NCI-H748 treated with DMSO at 0.1 percent for 48 hours (cell line): ENCODE data around the gene LRMDA.

Source experiments
- DNase-seq: peaks from one replicate; lab custom pipeline; 2025; lab: John Stamatoyannopoulos, UW

Gene LRMDA

GRCh38 chr10:75875740-75876139 lies 444.3 kb downstream of the LRMDA start:
- DNase-seq, result no peak

- no peak for DNase-seq
Observed at GRCh38 chr10:75876710-75877109, 445.3 kb downstream of the LRMDA start.

DNA sequence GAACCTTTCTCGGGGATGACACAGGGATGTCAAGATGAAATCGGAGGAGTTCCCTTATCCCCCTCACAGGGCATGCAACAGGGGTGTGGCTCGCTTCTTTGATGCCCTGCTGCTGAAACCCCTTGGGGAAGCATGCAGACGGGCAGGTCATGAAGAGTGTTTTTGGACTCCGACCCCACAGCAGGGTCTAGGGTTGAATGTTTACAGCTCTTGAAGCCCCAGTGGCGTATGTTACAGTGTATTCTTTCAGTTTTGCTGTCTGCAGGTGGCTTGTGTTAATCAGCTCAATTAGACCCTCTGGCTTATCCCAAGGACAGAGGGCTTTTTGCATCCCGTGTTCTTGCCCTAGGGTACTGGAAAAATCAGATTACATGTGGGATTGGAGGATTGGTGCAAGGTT lies 446.5 kb downstream of the LRMDA start:
- DNase-seq, result no peak

GRCh38 chr10:75878586-75878985 lies 447.2 kb downstream of the LRMDA start:
- DNase-seq, result no peak

DNA sequence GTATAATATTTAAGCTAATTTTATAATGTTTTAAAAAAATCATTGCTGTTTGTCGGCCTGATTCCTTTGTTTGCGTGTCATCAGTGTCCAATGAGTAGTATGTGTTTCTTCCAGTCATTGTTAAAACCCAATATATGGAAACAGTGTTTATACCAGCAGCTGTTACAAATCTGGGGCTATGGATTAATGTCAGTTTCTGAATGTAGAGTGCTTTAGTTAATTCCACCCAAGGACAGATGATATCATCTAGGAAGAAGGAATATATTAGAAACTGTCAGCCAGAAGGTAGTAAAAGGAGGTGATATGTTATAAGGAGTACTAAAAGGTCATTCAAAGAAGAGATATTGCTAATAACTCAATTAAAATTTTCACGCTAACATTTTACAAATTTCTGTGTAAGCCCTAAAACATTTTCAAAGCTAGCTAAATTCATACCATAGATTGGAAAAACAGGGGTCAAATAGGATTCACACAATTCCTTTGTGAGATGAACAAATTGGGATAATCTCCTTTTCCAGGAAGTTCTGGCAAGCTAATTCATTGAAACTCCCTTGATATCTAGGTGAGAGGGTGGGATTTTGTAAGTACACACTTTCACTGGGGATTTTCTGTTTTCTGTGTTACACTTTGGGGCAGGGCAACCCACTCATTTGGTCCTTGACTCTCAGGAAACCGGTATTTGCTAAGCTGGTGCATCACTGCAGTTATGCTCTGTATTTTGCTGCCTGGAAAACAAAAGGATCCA lies 448.8 kb downstream of the LRMDA start:
- no peak for DNase-seq

- DNase-seq, result no peak
Observed at GRCh38 chr10:75883081-75884072, 452.0 kb downstream of the LRMDA start.

DNA sequence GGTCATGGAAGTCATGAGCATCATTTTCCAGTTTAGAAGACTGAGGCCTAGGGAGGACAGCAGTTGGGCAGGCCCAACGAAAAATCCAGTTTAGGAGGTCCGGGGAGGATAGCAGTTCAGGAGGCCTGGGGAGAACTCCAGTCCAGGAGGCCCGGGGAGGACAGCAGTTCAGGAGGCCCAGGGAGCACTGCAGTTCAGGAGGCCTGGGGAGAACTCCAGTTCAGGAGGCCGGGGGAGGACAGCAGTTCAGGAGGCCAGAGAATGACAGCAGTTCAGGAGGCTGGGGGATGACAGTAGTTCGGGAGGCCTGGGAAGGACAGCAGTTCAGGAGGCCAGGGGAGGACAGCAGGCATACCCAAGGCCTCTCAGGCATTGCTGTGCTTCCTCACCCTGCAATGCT lies 453.4 kb downstream of the LRMDA start:
- no peak for DNase-seq

DNA sequence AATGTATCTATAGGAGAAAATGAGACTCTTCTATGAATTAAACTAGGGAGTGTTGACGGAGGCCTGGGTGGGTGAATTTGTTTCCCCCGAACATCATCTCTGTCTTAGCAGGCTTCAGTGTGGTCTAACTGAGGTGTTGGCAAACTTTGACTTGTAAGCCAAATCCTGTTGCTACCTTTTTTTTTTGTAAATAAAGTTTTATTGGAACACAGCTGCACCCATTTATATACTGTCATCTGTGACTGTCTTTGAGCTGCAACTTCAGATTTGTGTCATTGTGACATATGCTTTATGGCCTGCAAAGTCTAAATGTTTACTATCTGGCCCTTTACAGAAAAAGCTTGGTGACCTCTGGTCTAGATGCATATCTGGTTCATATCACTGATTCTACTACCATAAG lies 455.9 kb downstream of the LRMDA start:
- no peak for DNase-seq

DNA sequence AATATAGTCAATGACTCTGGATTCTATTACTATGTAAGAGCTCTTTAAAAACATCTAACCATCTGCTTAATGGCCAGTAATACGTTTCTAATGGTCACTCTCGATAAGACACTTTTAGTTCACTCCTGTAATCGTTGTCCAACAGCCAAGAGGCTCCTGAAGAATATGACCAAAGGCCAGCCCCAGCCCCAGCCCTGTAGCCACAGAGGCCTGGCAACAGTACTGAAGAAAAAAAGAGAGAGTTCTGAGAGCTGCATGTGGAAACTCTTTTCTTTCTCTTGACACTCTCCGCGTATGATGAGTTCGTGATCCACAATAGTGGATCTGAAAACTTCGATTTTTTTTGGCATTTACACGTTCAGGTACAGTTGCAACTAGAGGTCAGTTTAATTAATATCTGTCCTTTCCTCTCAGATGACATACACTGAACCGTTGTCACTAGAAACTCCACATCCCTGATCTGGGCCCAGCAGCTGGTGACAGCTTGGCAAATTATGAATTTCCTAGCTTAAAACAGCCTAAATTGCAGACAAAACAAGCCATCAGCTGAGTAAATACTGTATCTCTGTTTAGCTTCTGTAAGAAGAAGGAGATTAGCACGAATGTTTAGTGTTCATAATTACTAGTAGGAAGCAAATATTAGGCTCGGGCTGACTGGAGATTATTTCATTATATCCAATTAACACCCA lies 456.7 kb downstream of the LRMDA start:
- peak; percentile 53 for DNase-seq

- DNase-seq, result no peak
Observed at GRCh38 chr10:75889051-75889450, 457.6 kb downstream of the LRMDA start.

DNA sequence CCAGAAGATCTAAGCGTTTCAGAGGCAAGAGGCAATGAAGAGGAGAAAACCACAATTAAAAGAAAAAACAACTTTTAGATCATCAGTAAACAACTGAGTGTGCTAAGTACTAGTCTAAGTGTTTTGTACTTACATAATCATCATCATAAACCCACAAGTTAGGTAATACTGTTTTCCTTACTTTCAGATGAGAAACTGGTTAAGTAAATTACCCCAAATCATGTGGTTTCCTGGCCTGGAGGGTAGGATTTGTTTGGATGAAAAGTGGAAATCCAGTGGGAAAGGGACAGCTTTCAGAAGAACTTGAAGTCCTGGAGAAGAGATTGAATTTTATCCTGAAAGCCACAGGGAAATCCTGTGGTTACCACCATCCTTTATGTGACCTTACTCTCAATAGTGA lies 463.3 kb downstream of the LRMDA start:
- DNase-seq, result no peak

DNA sequence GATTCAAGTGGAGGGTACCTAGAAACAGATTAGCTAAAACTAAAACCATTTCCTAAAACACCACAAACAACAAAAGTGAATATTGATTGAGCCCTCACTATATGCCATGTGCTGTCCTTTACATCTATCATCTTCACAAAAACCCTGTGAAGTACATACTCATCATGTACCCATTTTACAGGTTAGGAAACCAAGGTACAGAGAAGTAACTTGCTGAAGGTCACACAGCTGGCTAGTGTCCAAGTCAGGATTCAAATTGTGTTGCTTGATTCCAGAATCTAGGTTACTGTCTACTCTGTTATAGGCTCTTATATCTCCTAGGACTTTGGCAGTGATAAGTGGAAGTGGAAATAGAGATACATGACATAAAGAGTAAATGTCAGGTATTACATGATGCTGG lies 463.8 kb downstream of the LRMDA start:
- DNase-seq, result no peak

GRCh38 chr10:75899816-75900390 lies 468.5 kb downstream of the LRMDA start:
- no peak for DNase-seq

- no peak for DNase-seq
Observed at GRCh38 chr10:75902816-75903215, 471.4 kb downstream of the LRMDA start.

GRCh38 chr10:75904499-75905283 lies 473.3 kb downstream of the LRMDA start:
- DNase-seq, result peak; percentile 23

- no peak for DNase-seq
Observed at GRCh38 chr10:75905490-75905889, 474.1 kb downstream of the LRMDA start.

- no peak for DNase-seq
Observed at GRCh38 chr10:75910032-75910431, 478.6 kb downstream of the LRMDA start.

DNA sequence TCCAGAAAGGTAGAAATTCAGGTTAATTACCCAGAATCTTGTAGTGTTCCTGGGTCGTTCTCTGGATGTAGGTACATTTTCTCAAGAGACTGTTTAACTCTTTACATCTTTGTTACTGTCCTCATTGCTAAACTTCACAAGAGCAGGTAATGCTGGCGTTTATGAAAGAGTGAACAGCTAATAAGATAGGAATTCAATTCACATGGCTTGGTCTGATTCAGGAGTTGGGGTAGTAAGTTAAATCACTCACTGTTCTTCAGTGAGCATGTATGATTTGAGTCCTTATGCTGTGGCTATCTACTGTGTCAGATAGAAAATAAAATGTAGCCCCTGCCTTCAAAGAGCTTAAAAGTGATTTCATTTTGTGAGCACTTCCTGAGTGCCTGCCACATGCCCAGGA lies 480.0 kb downstream of the LRMDA start:
- no peak for DNase-seq

DNA sequence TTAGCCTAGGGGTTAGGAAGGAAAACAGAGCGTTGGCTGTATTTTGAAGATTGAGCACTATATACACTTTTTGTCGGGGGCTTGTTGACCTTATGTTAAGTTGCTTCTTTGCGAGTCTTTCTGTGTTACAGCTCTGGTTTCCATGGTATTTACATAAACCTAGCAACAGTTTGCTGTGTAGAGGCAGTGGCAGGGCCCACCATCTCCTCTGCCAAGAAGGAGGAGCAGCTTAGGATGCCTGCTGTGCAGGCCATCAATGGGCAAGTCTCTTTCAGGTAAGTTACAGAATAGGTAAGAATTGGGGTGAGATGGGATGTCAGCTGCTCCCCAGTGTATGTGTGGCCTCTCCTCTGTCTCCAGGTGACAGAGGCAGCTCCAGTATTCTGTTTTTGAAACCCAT lies 485.5 kb downstream of the LRMDA start:
- DNase-seq, result no peak

GRCh38 chr10:75919913-75920312 lies 488.5 kb downstream of the LRMDA start:
- DNase-seq, result no peak

DNA sequence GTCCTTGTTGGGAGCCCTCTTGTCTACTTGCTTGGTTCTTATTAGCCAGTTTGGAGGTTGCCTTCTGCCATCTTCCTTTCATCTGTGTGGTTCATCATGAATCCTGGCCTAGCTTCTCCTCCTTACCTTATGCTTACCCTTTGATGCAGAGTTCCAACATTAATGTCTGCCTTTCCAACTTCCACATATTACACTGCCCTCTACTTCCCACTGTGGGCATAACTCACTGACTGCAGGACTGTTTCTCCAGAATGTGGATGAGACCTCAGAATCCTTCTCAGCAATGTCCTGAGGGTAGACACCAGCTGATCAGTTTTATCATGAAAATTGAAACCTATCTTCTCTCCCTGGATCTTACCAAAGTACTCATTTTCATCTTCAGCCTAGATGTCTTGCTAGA lies 491.0 kb downstream of the LRMDA start:
- DNase-seq, result no peak
